Measurements from ENCODE around the gene TJAP1.
"Not testable (repeated sequence)": the region's sequence is repeated elsewhere in the genome, so short reads cannot be mapped to it uniquely, and the experiment has no call there.

Gene TJAP1

DNA sequence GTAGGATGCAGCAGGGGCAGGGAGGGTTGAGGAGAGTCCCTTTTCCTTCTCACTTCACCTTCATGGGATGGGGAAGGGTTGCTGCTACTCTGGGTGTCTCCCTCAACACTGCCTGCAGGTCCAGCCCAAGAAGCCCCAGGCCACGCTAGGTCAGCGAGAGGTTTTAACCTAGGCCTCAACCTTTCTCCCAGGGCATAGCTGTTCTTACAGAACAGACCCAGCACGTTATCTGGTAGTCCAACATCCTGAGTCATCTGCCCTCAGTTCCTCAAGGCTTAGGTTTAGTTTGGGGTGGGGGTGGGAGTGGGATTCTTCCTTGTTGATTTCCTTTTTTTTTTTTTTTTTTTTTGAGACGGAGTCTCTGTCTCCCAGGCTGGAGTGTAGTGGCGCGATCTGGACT is 17.0 kb downstream of the TJAP1 start:
- H3K9me3 ChIP-seq (ENCODE audit: low read length): no peaks in the 10 kb centered on the region
- no peak overlapping the region for H2AFZ ChIP-seq (ENCODE audit: low read depth, low read length)
- H3K36me3 ChIP-seq (ENCODE audit: insufficient read depth, low read length): peaks cover 19% of the 10 kb centered on the region
- no peaks in the 10 kb centered on the region for H3K27me3 ChIP-seq (ENCODE audit: insufficient read depth, low read length)
- H3K4me1 ChIP-seq (ENCODE audit: insufficient read depth, low read length): no peaks in the 10 kb centered on the region
- H3K4me3 ChIP-seq (ENCODE audit: low read length): no peak overlapping the region

GRCh38 chr6:43494766-43495165 is 17.4 kb downstream of the TJAP1 start:
- no peaks in the 10 kb centered on the region for H3K4me1 ChIP-seq (ENCODE audit: insufficient read depth, low read length)
- no peak overlapping the region for H3K4me3 ChIP-seq (ENCODE audit: low read length)
- no peak overlapping the region for H2AFZ ChIP-seq (ENCODE audit: low read depth, low read length)
- H3K27me3 ChIP-seq (ENCODE audit: insufficient read depth, low read length): no peaks in the 10 kb centered on the region
- H3K9me3 ChIP-seq (ENCODE audit: low read length): no peaks in the 10 kb centered on the region
- H3K36me3 ChIP-seq (ENCODE audit: insufficient read depth, low read length): peaks cover 23% of the 10 kb centered on the region

- Histone ChIP-seq H2AFZ (ENCODE audit: low read depth, low read length) (no peak overlapping the region), H3K36me3 (ENCODE audit: insufficient read depth, low read length) (peaks cover 29% of the 10 kb centered on the region), H3K9me3 (ENCODE audit: low read length) (no peaks in the 10 kb centered on the region), H3K4me1 (ENCODE audit: insufficient read depth, low read length) (no peaks in the 10 kb centered on the region), H3K4me3 (ENCODE audit: low read length) (no peak overlapping the region), H3K27me3 (ENCODE audit: insufficient read depth, low read length) (no peaks in the 10 kb centered on the region)
Observed at GRCh38 chr6:43495409-43495941, 18.1 kb downstream of the TJAP1 start.

DNA sequence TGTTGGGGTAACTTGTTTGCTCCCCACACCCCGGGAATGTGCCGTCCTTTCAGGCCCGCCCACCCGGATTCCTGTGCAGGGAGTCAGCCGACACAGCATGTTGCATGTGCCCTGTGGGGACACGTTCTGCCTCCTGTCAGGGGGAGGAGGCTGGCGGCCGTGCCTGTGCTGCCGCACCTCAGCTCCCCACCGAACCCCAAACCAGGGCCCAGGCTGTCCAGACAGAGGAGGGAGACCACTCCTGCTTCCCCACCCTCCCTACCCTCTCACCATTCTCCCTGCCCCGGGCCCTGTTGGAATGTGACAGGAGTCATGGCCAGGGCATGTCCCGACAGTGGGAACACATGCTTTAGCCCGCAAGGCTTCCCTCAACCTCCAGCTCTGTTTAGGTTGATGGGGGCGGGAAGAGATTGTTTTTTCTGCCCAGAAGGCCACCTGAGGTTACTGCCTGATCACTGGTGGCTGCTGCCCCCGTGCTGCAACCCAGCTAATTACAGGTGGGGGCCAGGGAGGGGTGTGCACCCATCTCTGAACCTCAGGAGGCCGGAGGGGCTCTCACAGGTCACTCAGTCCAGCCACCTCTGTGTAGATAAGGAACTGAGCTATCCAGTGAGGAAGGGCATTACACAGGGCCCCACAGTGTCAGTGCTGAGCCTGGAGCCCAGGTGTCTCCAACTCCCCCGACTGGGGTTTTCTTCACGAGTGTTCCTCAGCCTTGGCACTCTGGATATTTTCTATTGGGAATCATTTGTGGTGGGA is 19.2 kb downstream of the TJAP1 start:
- Histone ChIP-seq H3K36me3 (ENCODE audit: insufficient read depth, low read length) (peaks cover 37% of the 10 kb centered on the region), H3K9me3 (ENCODE audit: low read length) (no peaks in the 10 kb centered on the region), H3K4me3 (ENCODE audit: low read length) (no peak overlapping the region), H3K4me1 (ENCODE audit: insufficient read depth, low read length) (no peaks in the 10 kb centered on the region), H3K27me3 (ENCODE audit: insufficient read depth, low read length) (no peaks in the 10 kb centered on the region), H2AFZ (ENCODE audit: low read depth, low read length) (no peak overlapping the region)

- Histone ChIP-seq H3K9me3 (ENCODE audit: low read length) (no peaks in the 10 kb centered on the region), H3K36me3 (ENCODE audit: insufficient read depth, low read length) (peaks cover 39% of the 10 kb centered on the region), H3K4me1 (ENCODE audit: insufficient read depth, low read length) (no peaks in the 10 kb centered on the region), H3K27me3 (ENCODE audit: insufficient read depth, low read length) (no peaks in the 10 kb centered on the region), H3K4me3 (ENCODE audit: low read length) (no peak overlapping the region), H2AFZ (ENCODE audit: low read depth, low read length) (no peak overlapping the region)
Observed at GRCh38 chr6:43497129-43497396, 19.7 kb downstream of the TJAP1 start.

DNA sequence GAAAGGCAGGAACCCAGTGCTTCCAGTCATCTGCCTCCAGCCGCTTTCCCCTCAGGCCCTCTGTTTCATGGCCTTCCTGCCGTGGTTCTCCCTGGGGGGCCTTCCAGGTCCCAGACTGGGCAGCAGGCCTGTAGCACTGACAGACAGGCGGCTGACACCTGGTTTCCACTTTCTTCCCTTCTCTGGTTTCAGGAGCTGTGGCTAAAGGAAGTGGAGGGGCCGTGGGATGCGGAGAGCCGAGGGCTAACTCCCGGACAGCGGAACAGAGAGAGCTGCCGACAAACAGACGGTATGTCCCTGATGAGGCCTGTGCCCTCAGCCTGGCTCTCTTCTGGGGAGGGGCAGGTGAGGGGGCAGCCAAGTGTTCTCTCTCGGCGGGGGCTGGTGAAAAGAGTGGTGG is 20.3 kb downstream of the TJAP1 start:
- H3K9me3 ChIP-seq (ENCODE audit: low read length): no peaks in the 10 kb centered on the region
- H3K36me3 ChIP-seq (ENCODE audit: insufficient read depth, low read length): peaks cover 46% of the 10 kb centered on the region
- no peaks in the 10 kb centered on the region for H3K27me3 ChIP-seq (ENCODE audit: insufficient read depth, low read length)
- H3K4me3 ChIP-seq (ENCODE audit: low read length): no peak overlapping the region
- H2AFZ ChIP-seq (ENCODE audit: low read depth, low read length): no peak overlapping the region
- H3K4me1 ChIP-seq (ENCODE audit: insufficient read depth, low read length): no peaks in the 10 kb centered on the region

GRCh38 chr6:43498291-43498690 is 20.9 kb downstream of the TJAP1 start:
- peaks cover 52% of the 10 kb centered on the region for H3K36me3 ChIP-seq (ENCODE audit: insufficient read depth, low read length)
- not testable (repeated sequence) for H3K4me1 ChIP-seq (ENCODE audit: insufficient read depth, low read length); H3K27me3 ChIP-seq (ENCODE audit: insufficient read depth, low read length); H3K9me3 ChIP-seq (ENCODE audit: low read length); H2AFZ ChIP-seq (ENCODE audit: low read depth, low read length); H3K4me3 ChIP-seq (ENCODE audit: low read length)

- Histone ChIP-seq H2AFZ (ENCODE audit: low read depth, low read length) (no peak overlapping the region), H3K4me3 (ENCODE audit: low read length) (no peak overlapping the region), H3K9me3 (ENCODE audit: low read length) (no peaks in the 10 kb centered on the region), H3K4me1 (ENCODE audit: insufficient read depth, low read length) (no peaks in the 10 kb centered on the region), H3K36me3 (ENCODE audit: insufficient read depth, low read length) (peaks cover 58% of the 10 kb centered on the region), H3K27me3 (ENCODE audit: insufficient read depth, low read length) (no peaks in the 10 kb centered on the region)
Observed at GRCh38 chr6:43499028-43499815, 21.9 kb downstream of the TJAP1 start.

DNA sequence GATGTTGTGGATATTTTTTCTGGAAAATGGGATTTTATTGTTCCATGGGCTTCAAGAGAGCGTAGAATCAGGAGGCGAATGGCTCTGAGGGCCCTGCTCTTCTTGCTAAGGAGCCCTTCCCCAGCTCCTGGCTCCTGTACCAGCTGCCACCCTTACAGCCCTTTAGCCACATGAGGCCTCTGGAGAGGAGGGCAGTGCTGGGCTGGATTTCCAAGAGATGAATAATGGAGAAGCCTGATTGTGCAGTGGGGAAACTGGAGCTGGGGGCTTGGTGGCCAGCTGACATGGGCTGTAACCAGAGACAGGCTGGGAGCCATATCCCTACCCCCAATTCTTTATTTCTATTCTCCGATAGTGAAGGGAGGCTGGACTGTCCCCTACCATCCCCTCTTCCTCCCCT is 23.6 kb downstream of the TJAP1 start:
- no peaks in the 10 kb centered on the region for H3K27me3 ChIP-seq (ENCODE audit: insufficient read depth, low read length)
- no peak overlapping the region for H2AFZ ChIP-seq (ENCODE audit: low read depth, low read length)
- H3K36me3 ChIP-seq (ENCODE audit: insufficient read depth, low read length): peaks cover 74% of the 10 kb centered on the region
- H3K4me3 ChIP-seq (ENCODE audit: low read length): no peak overlapping the region
- no peaks in the 10 kb centered on the region for H3K9me3 ChIP-seq (ENCODE audit: low read length)
- H3K4me1 ChIP-seq (ENCODE audit: insufficient read depth, low read length): no peaks in the 10 kb centered on the region

GRCh38 chr6:43502666-43503065 is 25.3 kb downstream of the TJAP1 start:
- Histone ChIP-seq H3K4me1 (ENCODE audit: insufficient read depth, low read length) (peaks cover 2% of the 10 kb centered on the region), H3K27me3 (ENCODE audit: insufficient read depth, low read length) (no peaks in the 10 kb centered on the region), H3K36me3 (ENCODE audit: insufficient read depth, low read length) (peaks cover 72% of the 10 kb centered on the region), H3K4me3 (ENCODE audit: low read length) (no peak overlapping the region), H3K9me3 (ENCODE audit: low read length) (no peaks in the 10 kb centered on the region), H2AFZ (ENCODE audit: low read depth, low read length) (no peak overlapping the region)

- no peak overlapping the region for H3K4me3 ChIP-seq (ENCODE audit: low read length)
- H3K4me1 ChIP-seq (ENCODE audit: insufficient read depth, low read length): peaks cover 2% of the 10 kb centered on the region
- no peaks in the 10 kb centered on the region for H3K9me3 ChIP-seq (ENCODE audit: low read length)
- H2AFZ ChIP-seq (ENCODE audit: low read depth, low read length): no peak overlapping the region
- peaks cover 65% of the 10 kb centered on the region for H3K36me3 ChIP-seq (ENCODE audit: insufficient read depth, low read length)
- no peaks in the 10 kb centered on the region for H3K27me3 ChIP-seq (ENCODE audit: insufficient read depth, low read length)
Observed at GRCh38 chr6:43503443-43503842, 26.1 kb downstream of the TJAP1 start.

DNA sequence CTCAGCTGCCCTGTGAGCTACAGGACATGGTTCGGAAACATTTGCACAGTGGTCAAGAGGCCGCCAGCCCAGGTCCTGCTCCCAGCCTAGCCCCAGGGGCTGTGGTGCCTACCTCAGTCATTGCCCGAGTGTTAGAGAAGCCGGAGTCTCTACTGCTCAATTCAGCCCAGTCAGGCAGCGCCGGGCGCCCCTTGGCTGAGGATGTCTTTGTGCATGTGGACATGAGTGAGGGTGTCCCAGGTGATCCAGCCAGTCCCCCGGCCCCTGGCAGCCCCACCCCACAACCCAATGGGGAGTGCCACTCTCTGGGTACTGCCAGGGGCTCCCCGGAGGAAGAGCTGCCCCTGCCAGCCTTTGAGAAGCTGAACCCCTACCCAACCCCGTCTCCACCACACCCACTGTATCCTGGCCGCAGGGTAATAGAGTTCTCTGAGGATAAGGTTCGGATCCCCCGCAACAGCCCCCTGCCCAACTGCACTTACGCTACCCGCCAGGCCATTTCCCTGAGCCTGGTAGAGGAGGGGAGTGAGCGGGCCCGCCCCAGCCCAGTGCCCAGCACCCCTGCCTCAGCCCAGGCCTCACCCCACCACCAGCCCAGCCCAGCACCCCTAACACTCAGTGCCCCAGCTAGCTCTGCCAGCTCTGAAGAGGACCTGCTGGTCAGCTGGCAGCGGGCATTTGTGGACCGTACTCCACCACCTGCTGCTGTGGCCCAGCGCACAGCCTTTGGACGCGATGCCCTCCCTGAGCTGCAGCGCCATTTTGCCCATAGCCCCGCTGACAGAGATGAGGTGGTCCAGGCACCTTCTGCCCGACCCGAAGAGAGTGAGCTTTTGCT is 27.6 kb downstream of the TJAP1 start:
- Histone ChIP-seq H3K27me3 (ENCODE audit: insufficient read depth, low read length) (no peaks in the 10 kb centered on the region), H3K4me3 (ENCODE audit: low read length) (no peak overlapping the region), H3K9me3 (ENCODE audit: low read length) (no peaks in the 10 kb centered on the region), H2AFZ (ENCODE audit: low read depth, low read length) (no peak overlapping the region), H3K4me1 (ENCODE audit: insufficient read depth, low read length) (peaks cover 8% of the 10 kb centered on the region), H3K36me3 (ENCODE audit: insufficient read depth, low read length) (peaks cover 50% of the 10 kb centered on the region)

GRCh38 chr6:43505718-43506117 is 28.3 kb downstream of the TJAP1 start:
- H3K27me3 ChIP-seq (ENCODE audit: insufficient read depth, low read length): no peaks in the 10 kb centered on the region
- H3K4me3 ChIP-seq (ENCODE audit: low read length): no peak overlapping the region
- no peaks in the 10 kb centered on the region for H3K9me3 ChIP-seq (ENCODE audit: low read length)
- peaks cover 43% of the 10 kb centered on the region for H3K36me3 ChIP-seq (ENCODE audit: insufficient read depth, low read length)
- no peak overlapping the region for H2AFZ ChIP-seq (ENCODE audit: low read depth, low read length)
- peaks cover 12% of the 10 kb centered on the region for H3K4me1 ChIP-seq (ENCODE audit: insufficient read depth, low read length)
